Colonic mucosa (tissue), 4 donors: ENCODE measurements around the gene KRTAP4-12. TPM values are rescaled to one million over a fixed set of nuclear protein-coding genes. Genes with fewer than 3 reads are reported as not detected.
"Not testable (repeated sequence)": the region's sequence is repeated elsewhere in the genome, so short reads cannot be mapped to it uniquely, and the experiment has no call there.

Source experiments
- DNase-seq: peaks from one replicate; pipeline ENCODE4 v3.0.0-alpha.2; 2020
- H3K27ac ChIP-seq: fragments of 200-600 bp; one replicate; pipeline ENCODE4 v1.8.0; 2021
- H3K27me3 ChIP-seq: fragments of 200-600 bp; one replicate; pipeline ENCODE4 v1.8.0; 2021
- H3K36me3 ChIP-seq: fragments of 200-600 bp; one replicate; pipeline ENCODE4 v1.8.0; 2021
- H3K4me1 ChIP-seq: fragments of 200-600 bp; one replicate; pipeline ENCODE4 v1.8.0; 2021; ENCODE audit warnings: mild to moderate bottlenecking
- H3K4me3 ChIP-seq: fragments of 200-600 bp; one replicate; pipeline ENCODE4 v1.8.0; 2021
- H3K9ac ChIP-seq, 2 donors: one replicate each; pipeline ENCODE4 v1.7.0; 2013; ENCODE audit warnings: control low read depth in 2 of 2, low read depth in 2 of 2, low read length in 2 of 2
- H3K9me3 ChIP-seq: fragments of 200-600 bp; one replicate; pipeline ENCODE4 v1.8.0; 2021
- intact Hi-C: fragments of 100-400 bp; cut with DNase I; formaldehyde crosslinking; loops from one replicate; pipeline ENCODE4 v1.14.1; 2022
- total RNA-seq, 2 donors: library from RNA; stranded (reverse); fragmentation: NEBNext Ultra II Directional in 1 of 2; extraction: Animal tissue kit (Norgen Biotek cat#: 25700) in 1 of 2; gene quantifications; one replicate each; pipeline ENCODE4 v1.2.1, GENCODE V29; 2021
- TF ChIP-seq, protein P1 (sequence below): fragments of 200-600 bp; IDR thresholded peaks from one replicate; pipeline ENCODE4 v1.8.0; 2022; ENCODE audit warnings: antibody characterized with exemption, mild to moderate bottlenecking
- donor health status: healthy.
- donor health status: DM: no; HTN: no; CAD: no.
- donor health status: DM: no; HTN: no; CAD: no.

Gene KRTAP4-12
- total RNA-seq, 2 donors from 2014 or later, result not detected

DNA sequence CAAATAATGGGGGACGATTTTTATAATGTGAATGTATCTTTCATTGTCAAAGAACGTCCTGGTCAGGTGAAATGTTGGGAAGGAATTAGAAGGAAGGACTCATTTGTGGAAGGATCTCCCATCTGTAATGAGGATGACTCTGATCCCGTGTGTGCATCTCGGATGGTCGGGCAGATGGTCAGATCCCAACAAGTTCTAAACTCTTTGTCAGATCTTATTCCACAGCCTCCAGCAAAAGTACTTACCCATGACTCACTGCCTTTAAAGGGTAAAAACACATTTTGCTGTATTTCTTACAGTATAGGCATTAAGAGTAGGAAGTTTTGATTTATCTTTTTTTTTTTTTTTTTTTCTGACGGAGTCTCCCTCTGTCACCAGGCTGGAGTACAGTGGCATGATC lies 25.5 kb downstream of the KRTAP4-12 start:
- intact Hi-C loops, result no loop called here
- no peaks in the 10 kb centered on the region for H3K27me3 ChIP-seq
- TF ChIP-seq, protein P1, sequence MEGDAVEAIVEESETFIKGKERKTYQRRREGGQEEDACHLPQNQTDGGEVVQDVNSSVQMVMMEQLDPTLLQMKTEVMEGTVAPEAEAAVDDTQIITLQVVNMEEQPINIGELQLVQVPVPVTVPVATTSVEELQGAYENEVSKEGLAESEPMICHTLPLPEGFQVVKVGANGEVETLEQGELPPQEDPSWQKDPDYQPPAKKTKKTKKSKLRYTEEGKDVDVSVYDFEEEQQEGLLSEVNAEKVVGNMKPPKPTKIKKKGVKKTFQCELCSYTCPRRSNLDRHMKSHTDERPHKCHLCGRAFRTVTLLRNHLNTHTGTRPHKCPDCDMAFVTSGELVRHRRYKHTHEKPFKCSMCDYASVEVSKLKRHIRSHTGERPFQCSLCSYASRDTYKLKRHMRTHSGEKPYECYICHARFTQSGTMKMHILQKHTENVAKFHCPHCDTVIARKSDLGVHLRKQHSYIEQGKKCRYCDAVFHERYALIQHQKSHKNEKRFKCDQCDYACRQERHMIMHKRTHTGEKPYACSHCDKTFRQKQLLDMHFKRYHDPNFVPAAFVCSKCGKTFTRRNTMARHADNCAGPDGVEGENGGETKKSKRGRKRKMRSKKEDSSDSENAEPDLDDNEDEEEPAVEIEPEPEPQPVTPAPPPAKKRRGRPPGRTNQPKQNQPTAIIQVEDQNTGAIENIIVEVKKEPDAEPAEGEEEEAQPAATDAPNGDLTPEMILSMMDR, result no peak

DNA sequence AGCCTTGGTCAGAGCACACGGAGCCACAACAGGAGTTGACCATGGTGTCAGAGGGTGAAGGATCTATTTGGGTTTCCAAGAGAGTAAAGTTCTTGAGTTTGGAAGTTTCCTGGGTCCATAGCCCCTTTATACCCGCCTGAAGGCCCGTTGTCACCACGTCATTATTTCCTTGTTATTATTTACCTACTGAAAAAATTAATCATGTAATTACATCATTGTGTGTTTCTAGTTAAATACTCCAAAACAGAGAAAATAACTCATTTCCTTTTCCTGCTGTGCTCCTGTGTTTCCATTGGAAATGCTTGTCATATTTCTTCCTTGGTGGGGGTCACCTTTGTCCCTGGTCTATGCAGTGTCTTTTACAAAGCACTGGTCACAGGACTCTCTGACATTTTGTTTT lies 25.9 kb downstream of the KRTAP4-12 start, which contains the start of gene KRTAP4-8:
Gene KRTAP4-8, minus strand, starts transcription at position 101 of the 400 bp plus-strand sequence. Its CDS starts 58 bp downstream, at position 43.
- H3K27me3 ChIP-seq, result no peaks in the 10 kb centered on the region
- no peak within 1 kb of the TSS for H3K4me3 ChIP-seq
- H3K4me1 ChIP-seq, result no peaks in the 10 kb centered on the region
- TF ChIP-seq, protein P1, result no peak
- no peak for DNase-seq
- no peaks in the 10 kb centered on the region for H3K9me3 ChIP-seq
- H3K9ac ChIP-seq, result no peak within 1 kb of the TSS
- no peaks in the 10 kb centered on the region for H3K36me3 ChIP-seq
- intact Hi-C loops, result no loop called here
- H3K27ac ChIP-seq, result no peak within 1 kb of the TSS

More for the DNA sequence above, 25.5 kb downstream of the KRTAP4-12 start:
- Histone ChIP-seq H3K4me3 (no peak overlapping the region), H3K36me3 (no peaks in the 10 kb centered on the region), H3K4me1 (no peaks in the 10 kb centered on the region), H3K27ac (no peak overlapping the region), H3K9ac (no peak overlapping the region), H3K9me3 (no peaks in the 10 kb centered on the region)
- DNase-seq, result no peak

DNA sequence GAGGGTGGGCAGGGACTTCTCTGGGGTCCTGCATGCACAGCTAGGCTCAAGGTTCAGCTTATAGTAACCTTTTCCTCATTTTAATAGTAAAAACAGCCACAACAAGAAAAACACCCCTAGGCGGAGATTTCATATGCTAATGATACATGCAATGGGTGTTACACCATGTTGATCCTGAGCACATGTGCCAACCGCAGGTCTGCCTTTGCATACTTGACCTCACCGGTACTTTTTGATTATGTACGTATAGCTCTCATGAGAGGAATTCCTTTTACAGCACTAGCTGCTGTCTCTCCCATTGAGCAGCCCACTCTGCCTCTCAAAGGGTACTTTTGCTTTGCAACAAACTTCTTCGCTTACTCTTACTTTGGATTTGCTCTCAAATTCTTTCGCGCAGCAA lies 27.9 kb downstream of the KRTAP4-12 start:
- no peaks in the 10 kb centered on the region for H3K36me3 ChIP-seq
- no peak for DNase-seq
- no peak overlapping the region for H3K27ac ChIP-seq
- TF ChIP-seq, protein P1, result no peak
- no peaks in the 10 kb centered on the region for H3K27me3 ChIP-seq
- no peak overlapping the region for H3K9ac ChIP-seq
- H3K9me3 ChIP-seq, result no peaks in the 10 kb centered on the region
- intact Hi-C loops, result no loop called here
- no peaks in the 10 kb centered on the region for H3K4me1 ChIP-seq
- no peak overlapping the region for H3K4me3 ChIP-seq

DNA sequence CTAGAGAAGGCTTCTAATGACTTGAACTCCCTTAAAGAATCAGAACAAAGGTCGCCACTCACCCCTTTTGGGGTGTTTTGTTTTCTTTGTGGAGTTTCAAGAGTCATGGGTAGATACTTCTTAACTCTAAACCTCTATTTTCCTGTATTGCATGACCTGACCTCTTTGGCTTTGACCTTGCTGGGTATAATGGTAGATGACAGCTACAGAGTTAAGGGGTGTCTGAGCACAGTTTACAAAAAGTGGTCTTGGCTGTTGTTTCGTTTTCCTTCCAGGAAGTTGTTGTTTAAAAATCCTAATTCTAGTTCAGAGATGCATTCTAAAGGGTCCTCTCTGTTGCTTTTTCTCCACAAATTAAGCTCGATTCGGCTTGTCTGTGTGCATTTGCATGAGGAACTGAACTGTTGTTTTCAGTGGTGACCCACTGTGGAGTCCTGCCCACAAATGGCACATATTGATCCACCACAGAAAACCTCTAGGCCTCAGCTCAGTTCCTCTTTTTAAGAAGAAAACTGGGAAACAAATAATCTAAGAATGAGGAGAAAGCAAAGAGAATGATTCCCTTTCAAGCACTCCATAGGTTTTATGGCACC lies 35.1 kb downstream of the KRTAP4-12 start:
- H3K9ac ChIP-seq, intact Hi-C loops, H3K36me3 ChIP-seq: not testable (repeated sequence)

DNA sequence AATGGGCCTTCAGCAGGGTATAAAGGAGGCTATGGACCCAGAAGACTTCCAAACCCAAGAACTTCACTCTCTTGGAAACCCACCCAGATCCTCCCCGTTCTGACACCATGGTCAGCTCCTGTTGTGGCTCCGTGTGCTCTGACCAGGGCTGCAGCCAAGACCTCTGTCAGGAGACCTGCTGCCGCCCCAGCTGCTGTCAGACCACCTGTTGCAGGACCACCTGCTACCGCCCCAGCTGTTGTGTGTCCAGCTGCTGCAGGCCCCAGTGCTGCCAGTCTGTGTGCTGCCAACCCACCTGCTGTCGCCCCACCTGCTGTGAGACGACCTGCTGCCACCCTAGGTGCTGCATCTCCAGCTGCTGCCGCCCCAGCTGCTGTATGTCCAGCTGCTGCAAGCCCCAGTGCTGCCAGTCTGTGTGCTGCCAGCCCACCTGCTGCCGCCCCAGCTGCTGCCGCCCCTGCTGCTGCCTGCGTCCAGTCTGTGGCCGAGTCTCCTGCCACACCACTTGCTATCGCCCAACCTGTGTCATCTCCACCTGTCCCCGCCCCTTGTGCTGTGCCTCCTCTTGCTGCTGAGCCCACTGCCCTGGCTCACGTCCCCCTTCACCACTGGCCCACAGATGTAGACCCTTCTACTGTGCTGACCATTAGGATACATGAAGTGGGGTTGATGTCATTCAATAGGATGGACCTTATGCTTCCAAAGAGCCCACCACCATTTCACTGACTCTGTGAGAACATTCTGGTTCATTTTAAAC lies 39.7 kb downstream of the KRTAP4-12 start, which contains the start of gene KRTAP4-7:
Gene KRTAP4-7, plus strand, starts transcription at position 51 of the 757 bp plus-strand sequence. Its CDS starts 57 bp downstream, at position 108.
- H3K4me3 ChIP-seq, H3K36me3 ChIP-seq, H3K27me3 ChIP-seq, H3K27ac ChIP-seq, intact Hi-C loops, H3K9me3 ChIP-seq, H3K4me1 ChIP-seq, DNase-seq, H3K9ac ChIP-seq: not testable (repeated sequence)

More for the DNA sequence above, 35.1 kb downstream of the KRTAP4-12 start:
- not testable (repeated sequence) for H3K27me3 ChIP-seq, DNase-seq, H3K9me3 ChIP-seq, H3K27ac ChIP-seq, H3K4me1 ChIP-seq, H3K4me3 ChIP-seq

DNA sequence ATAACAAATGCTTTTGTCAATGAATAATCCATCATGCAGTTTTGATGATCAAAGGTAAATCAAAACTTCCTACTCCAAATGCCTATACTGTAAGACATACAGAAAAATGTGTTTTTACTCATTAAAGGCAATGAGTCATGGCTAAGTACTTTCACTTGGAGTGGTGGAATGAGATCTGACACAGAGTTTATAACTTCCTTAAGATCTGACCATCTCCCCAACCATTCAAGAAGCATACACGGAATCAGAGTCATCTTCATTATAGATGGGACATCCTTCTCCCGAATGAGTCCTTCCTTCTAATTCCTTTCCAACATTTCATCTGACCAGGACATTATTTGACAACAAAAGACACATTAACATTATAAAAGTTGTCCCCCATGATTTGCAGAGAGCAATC lies 40.6 kb downstream of the KRTAP4-12 start:
- H3K27me3 ChIP-seq, H3K4me1 ChIP-seq, H3K9me3 ChIP-seq, intact Hi-C loops, H3K4me3 ChIP-seq, H3K27ac ChIP-seq, DNase-seq, H3K9ac ChIP-seq, H3K36me3 ChIP-seq: not testable (repeated sequence)

DNA sequence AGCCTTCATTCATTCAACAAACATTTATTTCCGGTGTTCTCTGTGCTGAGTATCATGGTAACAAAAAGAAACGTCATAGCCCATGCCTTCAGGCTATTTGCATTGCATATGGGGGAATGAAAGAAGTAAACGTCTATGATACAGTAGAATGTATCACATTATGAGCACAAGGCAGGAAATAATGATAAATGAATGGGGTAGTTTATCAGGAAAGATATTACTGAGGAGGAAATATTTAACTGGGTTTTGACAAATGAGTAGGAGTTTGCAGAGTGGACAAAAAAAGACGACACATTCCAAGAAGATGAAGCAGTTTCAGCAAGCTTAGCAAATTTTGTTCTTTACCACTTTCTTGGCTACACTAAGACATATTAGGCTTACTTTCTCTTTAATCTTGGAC lies 41.4 kb downstream of the KRTAP4-12 start:
- Histone ChIP-seq H3K9me3 (no peaks in the 10 kb centered on the region), H3K4me3 (no peak overlapping the region), H3K36me3 (no peaks in the 10 kb centered on the region), H3K9ac (no peak overlapping the region), H3K27me3 (no peaks in the 10 kb centered on the region), H3K27ac (no peak overlapping the region), H3K4me1 (no peaks in the 10 kb centered on the region)
- DNase-seq, result no peak
- TF ChIP-seq, protein P1, result no peak
- intact Hi-C loops, result no loop called here
